Mucosa of descending colon (tissue), 3 donors: ENCODE results near the gene ATP13A4. TPM values are rescaled to one million over a fixed set of nuclear protein-coding genes. Genes with fewer than 3 reads are reported as not detected.

Experiments
- ATAC-seq: fragments of 200-7000 bp; cut with Tn5 transposase; one replicate; pipeline ENCODE4 v1.9.1; 2020; ENCODE audit warnings: mild to moderate bottlenecking, moderate library complexity
- DNase-seq, 3 donors: peaks; one replicate each; pipeline ENCODE4 v3.0.0-alpha.2; 2020
- H3K36me3 ChIP-seq: fragments of 200-600 bp; one replicate; pipeline ENCODE4 v1.8.0; 2021; ENCODE audit warnings: low read depth, mild to moderate bottlenecking
- H3K4me1 ChIP-seq: fragments of 200-600 bp; one replicate; pipeline ENCODE4 v1.8.0; 2021; ENCODE audit warnings: low read depth, mild to moderate bottlenecking
- H3K4me3 ChIP-seq: fragments of 200-600 bp; one replicate; pipeline ENCODE4 v1.8.0; 2021; ENCODE audit warnings: mild to moderate bottlenecking
- H3K9me3 ChIP-seq: fragments of 200-600 bp; one replicate; pipeline ENCODE4 v1.8.0; 2021; ENCODE audit warnings: mild to moderate bottlenecking
- CTCF ChIP-seq: fragments of 200-600 bp; IDR thresholded peaks from one replicate; pipeline ENCODE4 v1.8.0; 2022; ENCODE audit warnings: antibody characterized with exemption, mild to moderate bottlenecking
- intact Hi-C, 2 donors: fragments of 100-400 bp; cut with DNase I in 1 of 2; cut with micrococcal nuclease in 1 of 2; formaldehyde crosslinking; loops; one replicate each; pipeline versions ENCODE4 v1.11.0 to v1.11.1; 2022; cut with DNase I, micrococcal nuclease
- total RNA-seq, 3 donors: library from RNA; stranded (reverse); fragmentation: NEBNext Ultra II Directional in 2 of 3; extraction: Animal tissue kit (Norgen Biotek cat#: 25700) in 2 of 3; gene quantifications; one replicate each; pipeline versions ENCODE4 v1.2.1 to v1.2.4, GENCODE V29; 2021 to 2023
- donor health status: DM: no; HTN: no; CAD: no; lungs with moderate emphysema.
- donor health status: DM: no; HTN: no; CAD: no.
- donor health status: DM: no; HTN: yes; CAD: no.

Gene ATP13A4
- total RNA-seq, 3 donors from 2014 or later: 7.3 to 33.6 (median 19.1) TPM

DNA sequence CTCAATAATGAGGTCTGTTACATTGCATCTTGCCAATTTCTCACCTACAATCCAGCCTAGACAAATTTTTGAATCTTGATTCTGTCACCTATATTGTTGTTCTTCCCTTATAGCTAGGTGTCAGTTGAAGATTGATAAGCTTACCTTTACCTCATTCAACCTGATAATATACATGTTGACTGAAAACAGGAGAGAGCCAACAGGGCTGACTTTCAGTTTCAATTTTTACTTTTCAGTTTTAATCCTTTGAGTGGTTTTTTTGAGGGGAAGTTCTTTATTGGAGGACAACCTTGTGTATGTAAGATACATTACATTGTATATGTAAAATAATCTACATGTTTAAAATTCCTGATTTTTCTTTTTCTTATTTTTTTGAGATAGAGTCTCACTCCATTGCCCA is 181.9 kb downstream of the ATP13A4 start:
- Histone ChIP-seq H3K4me3 (no peak overlapping the region), H3K36me3 (no peaks in the 10 kb centered on the region), H3K9me3 (no peaks in the 10 kb centered on the region), H3K4me1 (no peaks in the 10 kb centered on the region)
- intact Hi-C loops: no loop called here
- no peak for TF ChIP-seq CTCF
- ATAC-seq (no peak), DNase-seq (no peak)

DNA sequence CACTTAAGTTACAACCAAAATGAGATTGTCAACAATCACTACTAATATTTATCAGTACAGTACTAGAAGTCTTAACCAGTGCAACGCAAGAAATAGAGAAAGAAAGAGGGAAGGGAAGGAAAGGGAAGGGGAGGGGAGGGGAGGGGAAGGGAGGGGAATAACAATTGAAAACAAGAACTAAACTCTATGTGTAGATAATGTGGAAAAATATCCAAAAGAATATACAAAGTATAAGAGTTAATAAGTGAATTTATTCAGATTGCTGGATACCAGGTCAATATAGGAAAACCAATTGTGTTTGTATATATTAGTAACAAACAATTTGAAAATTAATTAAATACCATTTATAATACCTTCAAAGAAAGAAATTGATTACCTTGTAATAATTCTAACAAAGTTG is 186.8 kb downstream of the ATP13A4 start:
- Histone ChIP-seq H3K36me3 (no peaks in the 10 kb centered on the region), H3K4me1 (no peaks in the 10 kb centered on the region), H3K4me3 (no peak overlapping the region), H3K9me3 (no peaks in the 10 kb centered on the region)
- ATAC-seq: no peak
- no peak for DNase-seq
- intact Hi-C loops: no loop called here
- no peak for TF ChIP-seq CTCF

DNA sequence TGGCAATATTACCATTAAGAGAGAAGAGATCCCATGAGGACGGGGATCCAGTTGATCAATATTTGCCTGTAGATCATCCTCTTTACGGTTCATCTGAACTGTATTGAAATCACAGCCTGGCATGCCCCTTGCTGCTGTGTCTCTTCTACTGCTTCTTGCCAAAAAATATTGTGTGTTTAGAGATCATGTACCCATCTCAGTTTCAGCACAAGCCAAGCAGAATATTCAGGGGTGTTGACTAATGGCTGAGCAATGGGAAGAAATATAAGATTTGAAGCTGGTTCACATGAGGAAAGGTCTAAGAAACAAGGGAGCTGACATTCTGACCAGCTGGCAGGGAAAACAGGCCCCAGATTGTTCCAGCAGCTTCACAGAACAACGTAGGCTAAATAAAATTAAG is 197.4 kb downstream of the ATP13A4 start:
- no peak for ATAC-seq
- Histone ChIP-seq H3K9me3 (no peaks in the 10 kb centered on the region), H3K4me1 (no peaks in the 10 kb centered on the region), H3K4me3 (no peak overlapping the region), H3K36me3 (no peaks in the 10 kb centered on the region)
- no peak for TF ChIP-seq CTCF
- intact Hi-C loops: no loop called here
- no peak for DNase-seq

- TF ChIP-seq CTCF: no peak
- DNase-seq (no peak), ATAC-seq (no peak)
- Histone ChIP-seq H3K4me1 (no peaks in the 10 kb centered on the region), H3K9me3 (no peaks in the 10 kb centered on the region), H3K36me3 (no peaks in the 10 kb centered on the region), H3K4me3 (no peak overlapping the region)
- intact Hi-C loops: no loop called here
Measured at GRCh38 chr3:193354423-193354822, 200.3 kb downstream of the ATP13A4 start.

Other genes with a start within 250 kb of the ATP13A4 start
- gene ATP13A5, start 176.1 kb downstream of the ATP13A4 start, total RNA-seq: under 1 TPM; 0.35 to 0.61 (median 0.41) TPM
- 10 to 100 TPM; 67.8 to 90.8 (median 82.1) TPM for gene OPA1, start 38.3 kb upstream of the ATP13A4 start, total RNA-seq